ENCODE results near the gene SPATA6L. TPM values are rescaled to one million over a fixed set of nuclear protein-coding genes. Genes with fewer than 3 reads are reported as not detected.
A peak's percentile ranks its signal among the peaks of the same experiment; 100 is the strongest.

The SPATA6L gene, protein sequence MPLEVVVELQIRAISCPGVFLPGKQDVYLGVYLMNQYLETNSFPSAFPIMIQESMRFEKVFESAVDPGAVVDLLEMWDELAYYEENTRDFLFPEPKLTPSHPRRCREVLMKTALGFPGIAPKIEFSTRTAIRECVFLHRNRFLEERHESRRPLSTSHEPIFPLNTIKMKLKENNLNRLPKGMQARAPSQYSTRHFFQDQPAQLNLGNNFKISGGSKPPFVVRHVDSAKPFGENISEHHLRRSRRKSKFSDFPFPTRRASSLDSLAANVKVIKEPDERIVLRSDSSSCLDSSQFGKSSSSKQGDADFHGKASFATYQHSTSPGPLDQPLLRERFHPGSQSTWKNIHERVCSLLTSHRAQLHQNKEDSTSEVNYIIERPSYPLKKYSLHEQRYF
- total RNA-seq = not detected

DNA sequence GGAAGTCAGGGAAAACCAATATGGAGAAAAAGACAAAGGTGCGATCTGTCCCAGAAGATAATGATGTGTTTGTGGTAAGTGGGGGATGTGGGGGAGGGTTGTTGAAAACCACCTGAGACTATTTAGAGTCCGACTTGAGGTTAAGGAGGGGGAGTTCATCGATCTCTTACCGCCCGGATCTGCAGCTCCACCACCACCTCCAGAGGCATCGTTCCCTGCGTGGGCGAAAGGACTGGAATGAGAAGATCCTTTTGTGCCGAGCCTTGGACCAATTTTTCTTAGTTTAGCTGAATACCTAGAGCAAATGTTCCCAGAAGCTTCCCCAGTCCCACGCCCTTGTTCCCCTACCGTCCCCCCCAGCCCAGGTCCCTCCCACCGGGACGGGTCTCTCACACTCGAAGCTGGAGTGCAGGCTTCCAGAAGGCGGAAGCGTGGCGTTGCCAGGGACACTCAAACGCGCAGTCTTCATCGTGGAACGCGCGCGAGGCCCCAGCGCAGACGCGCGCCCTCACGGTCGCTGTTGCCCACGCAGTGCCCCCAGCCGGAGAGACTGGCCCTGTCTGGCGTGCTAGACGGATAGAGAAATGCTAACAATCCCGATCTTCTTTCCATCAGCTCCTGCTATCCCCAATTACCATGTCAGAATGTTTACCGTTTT is at the start of gene SPATA6L:
TSS of gene SPATA6L (minus strand) at position 439 of the 658 bp plus-strand sequence. CDS start at position 209, 230 bp downstream.
- H3K36me3 ChIP-seq = no peaks in the 10 kb centered on the region
- no peaks in the 10 kb centered on the region for H3K9me3 ChIP-seq
- intact Hi-C loops (cut with DNase I) = loop anchor here (10.0 kb wide), 1 partner anchor 1349 kb away; the partner anchor contains the start of gene RANBP6
- TF ChIP-seq, protein P1, sequence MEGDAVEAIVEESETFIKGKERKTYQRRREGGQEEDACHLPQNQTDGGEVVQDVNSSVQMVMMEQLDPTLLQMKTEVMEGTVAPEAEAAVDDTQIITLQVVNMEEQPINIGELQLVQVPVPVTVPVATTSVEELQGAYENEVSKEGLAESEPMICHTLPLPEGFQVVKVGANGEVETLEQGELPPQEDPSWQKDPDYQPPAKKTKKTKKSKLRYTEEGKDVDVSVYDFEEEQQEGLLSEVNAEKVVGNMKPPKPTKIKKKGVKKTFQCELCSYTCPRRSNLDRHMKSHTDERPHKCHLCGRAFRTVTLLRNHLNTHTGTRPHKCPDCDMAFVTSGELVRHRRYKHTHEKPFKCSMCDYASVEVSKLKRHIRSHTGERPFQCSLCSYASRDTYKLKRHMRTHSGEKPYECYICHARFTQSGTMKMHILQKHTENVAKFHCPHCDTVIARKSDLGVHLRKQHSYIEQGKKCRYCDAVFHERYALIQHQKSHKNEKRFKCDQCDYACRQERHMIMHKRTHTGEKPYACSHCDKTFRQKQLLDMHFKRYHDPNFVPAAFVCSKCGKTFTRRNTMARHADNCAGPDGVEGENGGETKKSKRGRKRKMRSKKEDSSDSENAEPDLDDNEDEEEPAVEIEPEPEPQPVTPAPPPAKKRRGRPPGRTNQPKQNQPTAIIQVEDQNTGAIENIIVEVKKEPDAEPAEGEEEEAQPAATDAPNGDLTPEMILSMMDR (IDR thresholded peaks at IDR 0.05) = peak in 1 of 3 experiments; percentile 12
- peak within 1 kb of the TSS; percentile 39 to 68 for H3K27ac ChIP-seq
- H3K27me3 ChIP-seq = no peaks in the 10 kb centered on the region
- peak within 1 kb of the TSS; percentile 56 to 68 for H3K4me3 ChIP-seq
- peak in 1 of 2 donors; percentile 83 for DNase-seq (ENCODE audit: low spot score in 2 of 2)
- H3K4me1 ChIP-seq = peaks cover 7 to 16% of the 10 kb centered on the region in 2 donors

DNA sequence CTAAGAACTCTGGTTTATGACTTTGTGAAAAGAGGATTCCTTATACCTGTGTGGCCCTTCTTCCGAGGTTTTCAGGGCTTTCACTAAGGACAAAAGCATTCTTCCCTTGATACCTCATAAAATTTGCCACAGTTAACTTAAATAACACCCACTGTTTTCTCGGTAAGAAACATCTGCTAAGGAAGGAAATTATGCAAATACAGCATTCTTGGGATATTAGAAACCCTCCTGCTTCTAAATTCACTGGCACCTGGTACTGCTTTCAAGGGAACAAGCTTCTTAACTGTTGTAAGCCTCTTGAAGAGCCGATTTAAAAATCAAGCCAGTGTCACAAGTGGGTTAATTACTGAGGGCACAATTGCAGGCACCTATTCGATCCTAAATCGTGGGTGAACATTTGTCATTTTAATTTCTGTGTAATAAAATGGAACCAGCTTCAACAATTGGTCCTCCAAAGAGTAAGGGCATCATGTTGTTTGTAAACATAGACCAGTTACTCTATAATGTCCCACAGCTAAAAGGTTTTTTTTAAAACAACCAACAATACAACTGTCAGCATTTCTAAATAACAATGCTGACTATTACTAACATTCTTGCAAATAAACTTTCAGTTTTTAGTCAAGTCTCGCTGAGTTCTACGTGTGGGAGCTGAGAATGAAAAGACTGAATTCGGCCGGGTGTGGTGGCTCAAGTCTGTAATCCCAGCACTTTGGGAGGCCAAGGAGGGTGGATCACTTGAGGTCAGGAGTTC is 48.2 kb upstream of the SPATA6L start:
- Histone ChIP-seq H3K27me3 (no peaks in the 10 kb centered on the region), H3K4me3 (no peak overlapping the region), H3K9me3 (no peaks in the 10 kb centered on the region), H3K36me3 (peaks cover 31 to 49% of the 10 kb centered on the region in 2 donors), H3K4me1 (no peaks in the 10 kb centered on the region), H3K27ac (no peak overlapping the region)
- no peak for DNase-seq (ENCODE audit: low spot score in 2 of 2)
- intact Hi-C loops (cut with DNase I) = no loop called here
- TF ChIP-seq, protein P1 (IDR thresholded peaks at IDR 0.05) = no peak

DNA sequence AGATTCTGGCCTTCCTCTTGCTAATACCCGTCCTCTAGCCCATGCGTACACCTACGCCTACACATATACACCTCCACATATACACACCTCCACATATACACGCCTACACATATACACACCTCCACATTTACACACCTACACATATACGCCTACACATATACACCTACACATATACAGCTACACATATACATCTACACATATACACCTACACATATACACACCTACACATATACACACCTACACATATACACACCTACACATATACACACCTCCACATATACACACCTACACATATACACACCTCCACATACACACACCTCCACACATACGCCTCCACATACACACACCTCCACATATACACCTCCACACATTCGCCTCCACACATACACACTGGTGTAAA is 47.6 kb upstream of the SPATA6L start:
- Histone ChIP-seq H3K27ac (no peak overlapping the region), H3K9me3 (no peaks in the 10 kb centered on the region), H3K36me3 (peaks cover 25 to 43% of the 10 kb centered on the region in 2 donors), H3K27me3 (no peaks in the 10 kb centered on the region), H3K4me3 (no peak overlapping the region), H3K4me1 (no peaks in the 10 kb centered on the region)
- DNase-seq (ENCODE audit: low spot score in 2 of 2) = no peak
- TF ChIP-seq, protein P1 (IDR thresholded peaks at IDR 0.05) = no peak
- intact Hi-C loops (cut with DNase I) = no loop called here

DNA sequence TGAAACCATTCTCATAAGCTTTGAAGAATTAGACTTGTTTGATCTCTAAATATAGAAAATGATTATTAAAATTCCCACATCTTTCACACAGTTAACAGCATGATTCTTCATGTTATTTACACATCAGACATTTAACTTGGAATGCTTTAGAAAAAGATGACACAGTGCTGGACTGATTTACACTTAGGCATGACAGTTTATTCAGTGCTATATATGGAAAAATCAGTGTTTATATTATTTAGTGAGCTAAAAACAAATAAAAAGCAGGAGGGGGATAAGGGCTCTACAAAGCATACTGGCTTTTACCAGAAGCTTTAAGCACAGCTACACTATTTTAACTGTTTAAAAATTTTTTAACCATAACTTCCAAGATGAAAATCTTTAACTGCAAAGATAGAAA is 43.1 kb upstream of the SPATA6L start:
- H3K36me3 ChIP-seq = peaks cover 12 to 33% of the 10 kb centered on the region in 2 donors
- no peak overlapping the region for H3K4me3 ChIP-seq
- intact Hi-C loops (cut with DNase I) = no loop called here
- H3K27me3 ChIP-seq = no peaks in the 10 kb centered on the region
- H3K27ac ChIP-seq = no peak overlapping the region
- no peaks in the 10 kb centered on the region for H3K9me3 ChIP-seq
- TF ChIP-seq, protein P1 (IDR thresholded peaks at IDR 0.05) = no peak
- H3K4me1 ChIP-seq = no peaks in the 10 kb centered on the region
- no peak for DNase-seq (ENCODE audit: low spot score in 2 of 2)

DNA sequence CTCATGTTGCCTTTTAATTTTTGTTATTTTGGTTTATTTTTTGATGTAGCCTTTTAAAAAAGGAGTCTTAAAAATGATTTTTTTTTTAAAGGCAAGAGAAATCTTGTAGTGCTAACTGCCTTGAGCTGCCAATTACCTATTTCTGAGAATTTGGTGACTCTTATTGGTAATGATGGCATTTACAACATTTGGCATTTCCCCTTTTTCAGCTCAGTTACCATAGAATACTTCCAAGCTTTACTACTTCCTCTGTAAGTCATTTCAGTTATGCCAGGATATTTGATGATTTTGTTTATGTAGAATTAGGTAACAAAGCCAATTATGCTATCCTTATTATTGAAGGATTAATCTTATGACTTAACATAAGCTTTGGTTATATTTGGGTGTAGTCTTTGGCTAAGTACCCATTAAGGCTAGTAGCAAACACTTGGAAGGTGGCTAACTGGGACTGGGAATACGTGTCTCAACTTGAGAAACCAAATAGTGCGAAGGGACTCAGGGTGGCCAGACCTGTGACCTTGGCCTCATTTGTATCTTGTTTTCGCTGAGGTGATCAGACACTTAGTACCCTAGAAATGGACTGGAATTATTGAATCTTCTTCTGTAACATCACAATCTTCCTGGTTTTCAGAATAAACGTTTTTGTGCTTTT is 40.8 kb upstream of the SPATA6L start:
- peak overlapping the region in 1 of 2 donors; percentile 28 for H3K27ac ChIP-seq
- H3K36me3 ChIP-seq = peaks cover 25 to 42% of the 10 kb centered on the region in 2 donors
- intact Hi-C loops (cut with DNase I) = no loop called here
- TF ChIP-seq, protein P1 (IDR thresholded peaks at IDR 0.05) = no peak
- H3K4me1 ChIP-seq = no peaks in the 10 kb centered on the region
- no peak for DNase-seq (ENCODE audit: low spot score in 2 of 2)
- H3K4me3 ChIP-seq = no peak overlapping the region
- H3K27me3 ChIP-seq = no peaks in the 10 kb centered on the region
- no peaks in the 10 kb centered on the region for H3K9me3 ChIP-seq
